CD14-positive monocyte (primary cell): ENCODE results near the gene NEMP1. TPM values are rescaled to one million over a fixed set of nuclear protein-coding genes. Genes with fewer than 3 reads are reported as not detected.

Experiments
- DNase-seq, 3 donors: peaks; one replicate each; pipeline ENCODE4 v3.0.0-alpha.2; 2011 to 2022
- H2AFZ ChIP-seq: 2 replicates; pipeline ENCODE4 v1.6.0; 2012; ENCODE audit warnings: mild to moderate bottlenecking, low read depth, low read length, inconsistent platforms; ENCODE audit not compliant: insufficient read depth, poor library complexity, severe bottlenecking
- H3K27ac ChIP-seq, 2 donors: 1 replicate in 1 of 2; 2 replicates in 1 of 2; pipeline ENCODE4 v1.5.1; 2012 to 2013; ENCODE audit warnings: low read length in 2 of 2, control low read depth in 1 of 2, inconsistent platforms in 1 of 2, low read depth in 1 of 2, mild to moderate bottlenecking in 1 of 2
- H3K27me3 ChIP-seq, 2 donors: one replicate each; pipeline versions ENCODE4 v1.6.0 to v1.6.1; 2011 to 2013; ENCODE audit warnings: low read length in 2 of 2; ENCODE audit not compliant: control insufficient read depth in 2 of 2, insufficient read depth in 2 of 2
- H3K36me3 ChIP-seq, 2 donors: replicated peaks in 1 of 2; 1 replicate in 1 of 2; 2 replicates in 1 of 2; pipeline versions ENCODE4 v1.5.1 to v1.6.1; 2012 to 2013; ENCODE audit warnings: low read length in 2 of 2, control low read depth in 1 of 2, inconsistent platforms in 1 of 2, mild to moderate bottlenecking in 1 of 2; ENCODE audit not compliant: insufficient read depth in 2 of 2, control insufficient read depth in 1 of 2
- H3K4me1 ChIP-seq, 2 donors: 1 replicate in 1 of 2; 2 replicates in 1 of 2; pipeline versions ENCODE4 v1.5.1 to v1.6.1; 2012 to 2013; ENCODE audit warnings: low read length in 2 of 2, control low read depth in 1 of 2, inconsistent platforms in 1 of 2, mild to moderate bottlenecking in 1 of 2, moderate library complexity in 1 of 2; ENCODE audit not compliant: insufficient read depth in 2 of 2, control insufficient read depth in 1 of 2
- H3K4me2 ChIP-seq: replicated peaks from 2 replicates; pipeline ENCODE3; 2012; ENCODE audit warnings: low read length, moderate library complexity, mild to moderate bottlenecking; ENCODE audit not compliant: poor library complexity, severe bottlenecking; ENCODE audit errors: extremely low read depth
- H3K4me3 ChIP-seq, 3 experiments: fragments of 200-600 bp in 1 of 3; sonication (generic) in 1 of 3; replicated peaks in 1 of 3; 1 replicate in 2 of 3; 2 replicates in 1 of 3; pipeline ENCODE4 v1.5.1; 2011 to 2013; ENCODE audit warnings: low read length in 3 of 3, mild to moderate bottlenecking in 3 of 3, control low read depth in 2 of 3, low read depth in 2 of 3, inconsistent platforms in 1 of 3, moderate library complexity in 1 of 3
- H3K79me2 ChIP-seq: 2 replicates; pipeline ENCODE4 v1.6.0; 2012; ENCODE audit warnings: mild to moderate bottlenecking, control low read depth, inconsistent platforms, low read length, moderate library complexity; ENCODE audit not compliant: insufficient read depth
- H3K9ac ChIP-seq: 2 replicates; pipeline ENCODE4 v1.6.0; 2017; ENCODE audit warnings: low read length, mild to moderate bottlenecking; ENCODE audit not compliant: insufficient read depth, poor library complexity, severe bottlenecking
- H3K9me3 ChIP-seq, 2 donors: replicated peaks in 1 of 2; 1 replicate in 1 of 2; 2 replicates in 1 of 2; pipeline versions ENCODE4 v1.5.1 to v1.6.1; 2012 to 2013; ENCODE audit warnings: low read length in 2 of 2, control low read depth in 1 of 2; ENCODE audit not compliant: control insufficient read depth in 1 of 2, insufficient read depth in 1 of 2
- H4K20me1 ChIP-seq: 2 replicates; pipeline ENCODE4 v1.6.0; 2012; ENCODE audit warnings: mild to moderate bottlenecking, low read length, control low read depth, moderate library complexity; ENCODE audit not compliant: insufficient read depth
- H3K27ac Mint-ChIP-seq, 7 donors: one replicate each; pipeline ENCODE4 v1.8.0; 2020; ENCODE audit warnings: mild to moderate bottlenecking in 7 of 7, mixed read lengths in 7 of 7, moderate library complexity in 6 of 7, inconsistent platforms in 2 of 7
- H3K27me3 Mint-ChIP-seq, 3 donors: one replicate each; pipeline ENCODE4 v1.8.0; 2021 to 2022; ENCODE audit warnings: low read depth in 3 of 3, mild to moderate bottlenecking in 3 of 3, mixed read lengths in 3 of 3, moderate library complexity in 3 of 3, inconsistent platforms in 1 of 3
- H3K36me3 Mint-ChIP-seq, 2 donors: one replicate each; pipeline ENCODE4 v1.8.0; 2020; ENCODE audit warnings: mixed read lengths in 2 of 2, inconsistent platforms in 1 of 2, mild to moderate bottlenecking in 1 of 2
- H3K4me1 Mint-ChIP-seq: one replicate; pipeline ENCODE4 v1.8.0; 2020; ENCODE audit warnings: mild to moderate bottlenecking, mixed read lengths
- H3K4me3 Mint-ChIP-seq, 2 donors: one replicate each; pipeline ENCODE4 v1.8.0; 2020; ENCODE audit warnings: mild to moderate bottlenecking in 2 of 2, mixed read lengths in 2 of 2, moderate library complexity in 1 of 2
- H3K9me3 Mint-ChIP-seq, 7 donors: one replicate each; pipeline ENCODE4 v1.8.0; 2020 to 2022; ENCODE audit warnings: mixed read lengths in 7 of 7, mild to moderate bottlenecking in 6 of 7, moderate library complexity in 6 of 7, inconsistent platforms in 2 of 7
- CTCF ChIP-seq: fragments of 200-600 bp; IDR thresholded peaks from one replicate; pipeline ENCODE4 v1.8.0; 2022; ENCODE audit warnings: antibody characterized with exemption, mild to moderate bottlenecking
- WGBS: methylation state at CpG from one replicate; pipeline ENCODE4 v1.1.5; 2013; ENCODE audit warnings: missing lambda C conversion rate; ENCODE audit not compliant: insufficient coverage; 5-methylcytosine and 5-hydroxymethylcytosine counted together
- intact Hi-C, 2 donors: fragments of 100-400 bp; cut with micrococcal nuclease; formaldehyde crosslinking; loops; one replicate each; pipeline versions ENCODE4 v1.15.0 to v1.15.1; 2023
- polyA plus RNA-seq, 3 donors: library from polyadenylated mRNA; depleted of rRNA in 1 of 3; unstranded in 2 of 3; stranded (reverse) in 1 of 3; fragments of 300-500 nt in 2 of 3; fragments of >200 nt in 1 of 3; fragmentation: Illumina TruSeq in 2 of 3; gene quantifications; 1 replicate in 2 of 3; 2 replicates in 1 of 3; pipeline ENCODE4 v1.2.3, GENCODE V29; 2012 to 2021

NEMP1 gene
- polyA plus RNA-seq, 3 donors: 1.9 to 4.6 (median 2.2) TPM

- H3K27ac Mint-ChIP-seq: peak overlapping the region in 5 of 7 donors; percentile 9 to 68 (median 50)
- no peaks in the 10 kb centered on the region for H3K9me3 ChIP-seq
- no peak for DNase-seq
- H3K79me2 ChIP-seq: peaks cover 6% of the 10 kb centered on the region
- peaks cover 45% of the 10 kb centered on the region for H3K4me1 Mint-ChIP-seq
- TF ChIP-seq CTCF: no peak
- WGBS: 96% methylated on average over 8 of the region's 15 CpGs
- no peak overlapping the region for H3K9ac ChIP-seq
- H3K27me3 ChIP-seq: no peaks in the 10 kb centered on the region
- peaks cover 52 to 57% of the 10 kb centered on the region in 2 donors for H3K36me3 ChIP-seq
- peak overlapping the region in 1 of 2 donors; percentile 16 for H3K4me3 Mint-ChIP-seq
- H2AFZ ChIP-seq: no peak overlapping the region
- H3K4me2 ChIP-seq: peak overlapping the region; percentile 29
- H3K27ac ChIP-seq: peak overlapping the region; percentile 13 to 48
- intact Hi-C loops: no loop called here
- peaks cover 31 to 39% of the 10 kb centered on the region in 2 donors for H3K4me1 ChIP-seq
- no peak overlapping the region for H3K4me3 ChIP-seq
- H3K36me3 Mint-ChIP-seq: peaks cover 63 to 66% of the 10 kb centered on the region in 2 donors
- H3K9me3 Mint-ChIP-seq: no peaks in the 10 kb centered on the region
- H4K20me1 ChIP-seq: peaks cover 91% of the 10 kb centered on the region
- peaks cover 0 to 12% (median 5%) of the 10 kb centered on the region in 3 donors for H3K27me3 Mint-ChIP-seq
Measured at GRCh38 chr12:57094208-57095160, 15.9 kb upstream of the NEMP1 start.

- no peak overlapping the region for H2AFZ ChIP-seq
- intact Hi-C loops: loop anchor here in 1 of 2 donors (2.0 kb wide), 1 partner anchor 25 kb away; no protein-coding TSS in a partner anchor
- peak; percentile 87 for TF ChIP-seq CTCF
- peak overlapping the region; percentile 56 to 60 for H3K4me3 Mint-ChIP-seq
- peaks cover 54 to 57% of the 10 kb centered on the region in 2 donors for H3K36me3 Mint-ChIP-seq
- 50% methylated on average over 21 of the region's 24 CpGs for WGBS
- peak overlapping the region; percentile 34 to 48 for H3K27ac ChIP-seq
- peak; percentile 27 to 55 (median 44) for DNase-seq
- peaks cover 44 to 48% of the 10 kb centered on the region in 2 donors for H3K36me3 ChIP-seq
- H3K4me1 Mint-ChIP-seq: peaks cover 39% of the 10 kb centered on the region
- H3K4me1 ChIP-seq: peaks cover 34 to 44% of the 10 kb centered on the region in 2 donors
- H3K27me3 ChIP-seq: no peaks in the 10 kb centered on the region
- peaks cover 0 to 12% (median 6%) of the 10 kb centered on the region in 3 donors for H3K27me3 Mint-ChIP-seq
- H3K4me2 ChIP-seq: peak overlapping the region; percentile 29
- H3K27ac Mint-ChIP-seq: peak overlapping the region; percentile 43 to 81 (median 68)
- no peak overlapping the region for H3K4me3 ChIP-seq
- H3K9me3 Mint-ChIP-seq: no peaks in the 10 kb centered on the region
- no peaks in the 10 kb centered on the region for H3K9me3 ChIP-seq
- H3K79me2 ChIP-seq: no peaks in the 10 kb centered on the region
- no peak overlapping the region for H3K9ac ChIP-seq
- H4K20me1 ChIP-seq: peaks cover 82% of the 10 kb centered on the region
Measured at GRCh38 chr12:57093415-57094207, 15.0 kb upstream of the NEMP1 start.
